HuH-7.5 (cell line): ENCODE results near the gene GNG3.
"Not testable (repeated sequence)": the region's sequence is repeated elsewhere in the genome, so short reads cannot be mapped to it uniquely, and the experiment has no call there.

ENCODE experiments used
- DNase-seq: peaks from one replicate; pipeline ENCODE4 v3.0.0; 2011; ENCODE audit warnings: low spot score

The GNG3 gene

GRCh38 chr11:62687508-62688396 lies 19.7 kb upstream of the GNG3 start:
- DNase-seq, result no peak

GRCh38 chr11:62688491-62688890 lies 19.0 kb upstream of the GNG3 start:
- DNase-seq, result no peak

- no peak for DNase-seq
Observed at GRCh38 chr11:62689421-62690183, 17.9 kb upstream of the GNG3 start, which contains the start of gene LRRN4CL. Gene LRRN4CL, minus strand, starts transcription at chr11:62689530. Its CDS starts 1,022 bp downstream, at chr11:62688508.

GRCh38 chr11:62693624-62694023 lies 13.9 kb upstream of the GNG3 start:
- DNase-seq, result not testable (repeated sequence)

- DNase-seq, result peak; percentile 89
Observed at GRCh38 chr11:62694455-62695167, 12.9 kb upstream of the GNG3 start.

- no peak for DNase-seq
Observed at GRCh38 chr11:62702246-62702645, 5.2 kb upstream of the GNG3 start.

GRCh38 chr11:62703921-62704320 lies 3.6 kb upstream of the GNG3 start:
- DNase-seq, result not testable (repeated sequence)

GRCh38 chr11:62705413-62705812 lies 2.1 kb upstream of the GNG3 start:
- no peak for DNase-seq

- peak; percentile 90 for DNase-seq
Observed at GRCh38 chr11:62705880-62706849, 1.3 kb upstream of the GNG3 start.

- DNase-seq, result no peak
Observed at GRCh38 chr11:62706850-62707247, 627 bp upstream of the GNG3 start.

GRCh38 chr11:62708392-62708791 lies 916 bp downstream of the GNG3 start:
- no peak for DNase-seq

- no peak for DNase-seq
Observed at GRCh38 chr11:62708793-62709192, 1.3 kb downstream of the GNG3 start.

- no peak for DNase-seq
Observed at GRCh38 chr11:62709247-62710000, 1.9 kb downstream of the GNG3 start.

GRCh38 chr11:62710001-62710345 lies 2.5 kb downstream of the GNG3 start:
- DNase-seq, result no peak

GRCh38 chr11:62712276-62712812 lies 4.9 kb downstream of the GNG3 start:
- DNase-seq, result no peak

- no peak for DNase-seq
Observed at GRCh38 chr11:62712861-62713260, 5.4 kb downstream of the GNG3 start.

- no peak for DNase-seq
Observed at GRCh38 chr11:62713343-62713742, 5.9 kb downstream of the GNG3 start.

- DNase-seq, result no peak
Observed at GRCh38 chr11:62715150-62716130, 8.0 kb downstream of the GNG3 start.

GRCh38 chr11:62716206-62716605 lies 8.7 kb downstream of the GNG3 start:
- no peak for DNase-seq
